ENCODE measurements around the gene ADAMTS10.
A peak's percentile ranks its signal among the peaks of the same experiment; 100 is the strongest.

ADAMTS10 gene

GRCh38 chr19:8641908-8642547, 31.5 kb upstream of the ADAMTS10 start:
- peak; percentile 59 for TF ChIP-seq RAD21 (IDR thresholded peaks at IDR 0.05; ENCODE audit: low read depth)
- no peak for TF ChIP-seq NFIC (IDR thresholded peaks at IDR 0.05)

- TF ChIP-seq RAD21 (IDR thresholded peaks at IDR 0.05; ENCODE audit: low read depth) (no peak), YY1 (IDR thresholded peaks at IDR 0.05; ENCODE audit: low read depth) (no peak), USF1 (IDR thresholded peaks at IDR 0.05) (no peak), NFIC (IDR thresholded peaks at IDR 0.05) (peak; percentile 51; the same call in 1 of the 2 replicates), TEAD4 (IDR thresholded peaks at IDR 0.05) (no peak)
Observed at GRCh38 chr19:8641221-8641907, 30.8 kb upstream of the ADAMTS10 start.

GRCh38 chr19:8640402-8641004, 30.0 kb upstream of the ADAMTS10 start:
- TF ChIP-seq USF1 (IDR thresholded peaks at IDR 0.05) (no peak), TCF12 (IDR thresholded peaks at IDR 0.05; ENCODE audit: low read depth) (no peak)

- peak; percentile 39; the same call in 1 of the 2 replicates for TF ChIP-seq TCF12 (IDR thresholded peaks at IDR 0.05; ENCODE audit: low read depth)
- peak; percentile 29; the same call in 1 of the 2 replicates for TF ChIP-seq EP300 (IDR thresholded peaks at IDR 0.05; ENCODE audit: borderline replicate concordance)
- TF ChIP-seq RAD21 (IDR thresholded peaks at IDR 0.05; ENCODE audit: low read depth): no peak
Observed at GRCh38 chr19:8639821-8640401, 29.4 kb upstream of the ADAMTS10 start.

- TF ChIP-seq RAD21 (IDR thresholded peaks at IDR 0.05; ENCODE audit: low read depth): no peak
- TF ChIP-seq CEBPB (IDR thresholded peaks at IDR 0.05): 0 out of 2 replicates have a peak, but pooled peaks have one; percentile 49
- peak; percentile 58 for TF ChIP-seq TEAD4 (IDR thresholded peaks at IDR 0.05)
- no peak for TF ChIP-seq CREB1 (IDR thresholded peaks at IDR 0.05; ENCODE audit: low read depth)
- 0 out of 2 replicates have a peak, but pooled peaks have one; percentile 30 for TF ChIP-seq TCF12 (IDR thresholded peaks at IDR 0.05; ENCODE audit: low read depth)
- TF ChIP-seq YY1 (IDR thresholded peaks at IDR 0.05; ENCODE audit: low read depth): no peak
- TF ChIP-seq NFIC (IDR thresholded peaks at IDR 0.05): peak; percentile 56; the same call in 1 of the 2 replicates
- TF ChIP-seq ZBTB7A (IDR thresholded peaks at IDR 0.05; ENCODE audit: low read depth): no peak
- TF ChIP-seq USF1 (IDR thresholded peaks at IDR 0.05): no peak
- TF ChIP-seq REST (IDR thresholded peaks at IDR 0.05; ENCODE audit: low read depth): no peak
- no peak for TF ChIP-seq MAX (IDR thresholded peaks at IDR 0.05)
- no peak for TF ChIP-seq FOXM1 (IDR thresholded peaks at IDR 0.05; ENCODE audit: borderline replicate concordance, low read depth)
- peak; percentile 34; the same call in 1 of the 2 replicates for TF ChIP-seq EP300 (IDR thresholded peaks at IDR 0.05; ENCODE audit: borderline replicate concordance)
Observed at GRCh38 chr19:8638078-8638619, 27.6 kb upstream of the ADAMTS10 start.

- TF ChIP-seq TCF12 (IDR thresholded peaks at IDR 0.05; ENCODE audit: low read depth) (no peak), REST (IDR thresholded peaks at IDR 0.05; ENCODE audit: low read depth) (no peak), CEBPB (IDR thresholded peaks at IDR 0.05) (no peak), EP300 (IDR thresholded peaks at IDR 0.05; ENCODE audit: borderline replicate concordance) (no peak), FOXM1 (IDR thresholded peaks at IDR 0.05; ENCODE audit: borderline replicate concordance, low read depth) (no peak), ZBTB7A (IDR thresholded peaks at IDR 0.05; ENCODE audit: low read depth) (no peak), TAF1 (IDR thresholded peaks at IDR 0.05; ENCODE audit: low read depth) (no peak)
Observed at GRCh38 chr19:8635422-8635821, 24.9 kb upstream of the ADAMTS10 start.
